Peyer's patch (tissue), 4 donors: ENCODE measurements around the gene CD80. TPM values are rescaled to one million over a fixed set of nuclear protein-coding genes. Genes with fewer than 3 reads are reported as not detected.
"Not testable (repeated sequence)": the region's sequence is repeated elsewhere in the genome, so short reads cannot be mapped to it uniquely, and the experiment has no call there.

Experiments used
- DNase-seq, 3 donors: peaks; one replicate each; pipeline ENCODE4 v3.0.0-alpha.2; 2017 to 2019
- H3K27ac ChIP-seq, 4 donors: fragments of 200-600 bp; sonication (generic); one replicate each; pipeline ENCODE4 v1.5.1; 2016 to 2019
- H3K27me3 ChIP-seq, 2 donors: fragments of 200-600 bp; sonication (generic); one replicate each; pipeline ENCODE4 v1.5.1; 2019
- H3K36me3 ChIP-seq, 3 donors: fragments of 200-600 bp; sonication (generic); one replicate each; pipeline ENCODE4 v1.5.1; 2016 to 2019
- H3K4me1 ChIP-seq, 4 donors: fragments of 200-600 bp; sonication (generic); one replicate each; pipeline ENCODE4 v1.5.1; 2016 to 2019
- H3K4me3 ChIP-seq, 4 donors: fragments of 200-600 bp; sonication (generic); 1 replicate in 3 of 4; 2 replicates in 1 of 4; pipeline ENCODE4 v1.5.1; 2016 to 2019; ENCODE audit warnings: mild to moderate bottlenecking in 1 of 4
- H3K9me3 ChIP-seq, 4 donors: fragments of 200-600 bp; sonication (generic); one replicate each; pipeline ENCODE4 v1.5.1; 2016 to 2019; ENCODE audit warnings: mild to moderate bottlenecking in 1 of 4
- POLR2A ChIP-seq, 2 donors: fragments of 450-650 bp; IDR thresholded peaks; one replicate each; pipeline ENCODE4 v1.5.1; 2017; ENCODE audit warnings: antibody characterized with exemption in 2 of 2, mild to moderate bottlenecking in 2 of 2, moderate library complexity in 2 of 2
- total RNA-seq, 4 donors: library from RNA; depleted of rRNA; stranded (reverse); fragments of >200 nt; gene quantifications; one replicate each; pipeline ENCODE4 v1.1.0, GENCODE V29; 2016
- TF ChIP-seq, protein P1 (sequence below), 6 experiments: fragments of 450-650 bp in 4 of 6; fragments of 200-600 bp in 2 of 6; sonication (generic) in 1 of 6; IDR thresholded peaks; one replicate each; pipeline ENCODE4 v1.5.1; 2017 to 2019; ENCODE audit warnings: antibody characterized with exemption in 6 of 6, mild to moderate bottlenecking in 3 of 6, moderate library complexity in 1 of 6

Gene CD80
- total RNA-seq, 4 donors from 2014 or later, result 4.2 to 19.8 TPM; not detected in 2

DNA sequence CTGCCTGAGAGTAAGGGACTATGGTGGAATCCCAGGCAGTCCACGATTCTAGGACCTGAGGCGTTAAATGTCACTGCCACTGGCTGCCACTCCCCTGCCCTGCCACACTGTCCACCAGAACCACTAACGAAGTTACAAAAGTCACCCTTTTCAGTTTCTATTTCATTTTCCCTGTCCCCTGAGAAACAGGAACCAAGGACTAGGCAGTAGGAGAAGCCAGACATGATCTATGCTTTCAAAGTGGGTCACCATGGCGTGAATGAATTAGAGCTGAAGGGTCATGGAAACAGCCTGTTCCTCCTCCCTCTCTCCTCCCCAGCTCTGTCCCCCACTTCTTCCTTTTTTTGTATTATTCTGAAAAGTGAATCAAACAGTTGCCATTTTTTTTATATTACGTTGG is 10.8 kb upstream of the CD80 start:
- no peak for DNase-seq
- no peak overlapping the region for H3K27ac ChIP-seq
- no peaks in the 10 kb centered on the region for H3K36me3 ChIP-seq
- H3K4me3 ChIP-seq, result no peak overlapping the region
- TF ChIP-seq, protein P1, sequence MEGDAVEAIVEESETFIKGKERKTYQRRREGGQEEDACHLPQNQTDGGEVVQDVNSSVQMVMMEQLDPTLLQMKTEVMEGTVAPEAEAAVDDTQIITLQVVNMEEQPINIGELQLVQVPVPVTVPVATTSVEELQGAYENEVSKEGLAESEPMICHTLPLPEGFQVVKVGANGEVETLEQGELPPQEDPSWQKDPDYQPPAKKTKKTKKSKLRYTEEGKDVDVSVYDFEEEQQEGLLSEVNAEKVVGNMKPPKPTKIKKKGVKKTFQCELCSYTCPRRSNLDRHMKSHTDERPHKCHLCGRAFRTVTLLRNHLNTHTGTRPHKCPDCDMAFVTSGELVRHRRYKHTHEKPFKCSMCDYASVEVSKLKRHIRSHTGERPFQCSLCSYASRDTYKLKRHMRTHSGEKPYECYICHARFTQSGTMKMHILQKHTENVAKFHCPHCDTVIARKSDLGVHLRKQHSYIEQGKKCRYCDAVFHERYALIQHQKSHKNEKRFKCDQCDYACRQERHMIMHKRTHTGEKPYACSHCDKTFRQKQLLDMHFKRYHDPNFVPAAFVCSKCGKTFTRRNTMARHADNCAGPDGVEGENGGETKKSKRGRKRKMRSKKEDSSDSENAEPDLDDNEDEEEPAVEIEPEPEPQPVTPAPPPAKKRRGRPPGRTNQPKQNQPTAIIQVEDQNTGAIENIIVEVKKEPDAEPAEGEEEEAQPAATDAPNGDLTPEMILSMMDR (IDR thresholded peaks at IDR 0.05), result no peak
- no peaks in the 10 kb centered on the region for H3K9me3 ChIP-seq
- no peaks in the 10 kb centered on the region for H3K4me1 ChIP-seq
- H3K27me3 ChIP-seq, result no peaks in the 10 kb centered on the region

DNA sequence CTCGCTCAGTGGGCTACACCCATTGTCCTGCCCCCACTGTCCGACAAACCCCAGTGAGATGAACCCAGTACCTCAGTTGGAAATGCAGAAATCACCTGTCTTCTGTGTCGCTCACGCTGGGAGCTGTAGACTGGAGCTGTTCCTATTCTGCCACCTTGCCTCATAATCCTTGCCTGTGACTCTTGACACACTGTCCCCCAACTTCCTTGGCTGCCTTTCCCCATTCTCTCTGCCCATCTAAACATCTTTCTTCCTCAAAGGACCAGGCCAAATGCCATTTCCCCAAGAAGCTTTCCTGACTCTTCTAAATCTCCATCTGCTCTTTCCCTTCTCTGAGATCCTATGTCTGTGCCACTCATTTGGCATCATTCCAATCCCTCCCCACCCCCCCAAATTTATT is 9.7 kb upstream of the CD80 start:
- no peak for TF ChIP-seq POLR2A (IDR thresholded peaks at IDR 0.05)
- TF ChIP-seq, protein P1 (IDR thresholded peaks at IDR 0.05), result no peak
- Histone ChIP-seq H3K36me3 (no peaks in the 10 kb centered on the region), H3K27ac (no peak overlapping the region), H3K4me3 (no peak overlapping the region), H3K4me1 (no peaks in the 10 kb centered on the region), H3K9me3 (no peaks in the 10 kb centered on the region), H3K27me3 (no peaks in the 10 kb centered on the region)
- DNase-seq, result no peak

DNA sequence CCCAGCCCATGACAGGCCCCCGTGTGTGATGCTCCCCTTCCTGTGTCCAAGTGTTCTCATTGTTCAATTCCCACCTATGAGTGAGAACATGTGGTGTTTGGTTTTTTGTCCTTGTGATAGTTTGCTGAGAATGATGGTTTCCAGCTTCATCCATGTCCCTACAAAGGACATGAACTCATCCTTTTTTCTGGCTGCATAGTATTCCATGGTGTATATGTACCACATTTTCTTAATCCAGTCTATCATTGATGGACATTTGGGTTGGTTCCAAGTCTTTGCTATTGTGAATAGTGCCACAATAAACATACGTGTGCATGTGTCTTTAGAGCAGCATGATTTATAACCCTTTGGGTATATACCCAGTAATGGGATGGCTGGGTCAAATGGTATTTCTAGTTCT is 3.9 kb upstream of the CD80 start:
- H3K9me3 ChIP-seq, H3K27ac ChIP-seq, H3K36me3 ChIP-seq, DNase-seq, H3K4me3 ChIP-seq, H3K27me3 ChIP-seq, H3K4me1 ChIP-seq: not testable (repeated sequence)

DNA sequence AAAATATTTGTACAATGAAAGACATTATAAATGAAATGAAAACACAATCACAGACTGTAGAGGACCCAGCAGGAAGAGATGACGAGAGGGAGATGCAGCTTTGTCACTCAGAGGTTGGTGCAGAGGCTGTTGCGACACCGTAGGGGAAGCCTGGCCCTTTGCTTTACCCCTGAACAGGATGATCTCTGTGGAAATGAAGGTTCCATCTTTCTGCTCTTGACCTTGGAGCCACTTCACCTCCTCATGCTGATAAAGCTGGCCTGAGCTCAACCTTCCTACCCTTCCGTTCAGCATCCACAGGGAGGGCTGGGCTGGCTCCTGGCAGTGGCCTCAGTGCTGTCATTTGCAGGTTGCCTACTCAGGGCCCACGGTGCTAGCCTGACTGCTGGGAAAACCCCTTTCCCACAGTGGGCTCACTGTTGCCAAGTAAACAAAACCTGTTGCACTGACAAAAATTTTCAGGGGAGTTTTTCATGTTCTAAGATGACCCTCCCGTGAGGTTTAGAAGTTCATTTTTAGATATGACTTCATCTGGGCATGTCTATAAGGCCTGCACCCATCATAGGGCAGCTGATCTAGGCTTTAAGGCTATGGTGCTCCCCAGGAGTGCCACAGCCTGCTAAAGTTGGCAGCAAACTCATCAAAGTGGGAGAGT is 3.0 kb upstream of the CD80 start:
- no peaks in the 10 kb centered on the region for H3K27me3 ChIP-seq
- no peaks in the 10 kb centered on the region for H3K9me3 ChIP-seq
- no peak overlapping the region for H3K4me3 ChIP-seq
- H3K4me1 ChIP-seq, result peaks cover 0 to 6% (median 2%) of the 10 kb centered on the region in 4 donors
- H3K36me3 ChIP-seq, result no peaks in the 10 kb centered on the region
- H3K27ac ChIP-seq, result peak overlapping the region in 2 of 4 donors; percentile 15 to 36
- DNase-seq, result peak in 1 of 3 donors; percentile 31
- TF ChIP-seq POLR2A (IDR thresholded peaks at IDR 0.05), result no peak
- TF ChIP-seq, protein P1 (IDR thresholded peaks at IDR 0.05), result no peak

DNA sequence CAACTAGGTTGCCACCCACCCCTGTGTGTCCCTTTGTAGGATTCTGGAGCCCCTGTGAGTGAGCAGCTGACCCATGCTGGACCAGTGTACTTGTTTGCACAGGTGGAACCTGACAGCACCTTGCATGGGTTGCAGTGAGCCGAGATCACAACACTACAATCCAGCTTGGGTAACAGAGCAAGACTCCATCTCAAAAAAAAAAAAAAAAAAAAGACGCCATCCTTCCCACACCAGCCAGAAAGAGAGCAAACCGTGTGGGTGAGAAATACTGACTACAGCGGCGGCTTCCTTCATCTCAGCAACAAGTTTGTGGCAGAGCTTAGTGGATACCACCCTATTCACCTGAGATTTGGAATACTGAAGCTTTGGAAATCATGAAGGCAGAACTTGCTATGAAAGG is 746 bp upstream of the CD80 start:
- H3K27ac ChIP-seq, result peak overlapping the region in 1 of 4 donors; percentile 55
- H3K36me3 ChIP-seq, result no peaks in the 10 kb centered on the region
- no peaks in the 10 kb centered on the region for H3K9me3 ChIP-seq
- peaks cover 0 to 8% (median 3%) of the 10 kb centered on the region in 4 donors for H3K4me1 ChIP-seq
- no peak overlapping the region for H3K4me3 ChIP-seq
- H3K27me3 ChIP-seq, result no peaks in the 10 kb centered on the region
- TF ChIP-seq POLR2A (IDR thresholded peaks at IDR 0.05), result no peak
- TF ChIP-seq, protein P1 (IDR thresholded peaks at IDR 0.05), result no peak
- no peak for DNase-seq

DNA sequence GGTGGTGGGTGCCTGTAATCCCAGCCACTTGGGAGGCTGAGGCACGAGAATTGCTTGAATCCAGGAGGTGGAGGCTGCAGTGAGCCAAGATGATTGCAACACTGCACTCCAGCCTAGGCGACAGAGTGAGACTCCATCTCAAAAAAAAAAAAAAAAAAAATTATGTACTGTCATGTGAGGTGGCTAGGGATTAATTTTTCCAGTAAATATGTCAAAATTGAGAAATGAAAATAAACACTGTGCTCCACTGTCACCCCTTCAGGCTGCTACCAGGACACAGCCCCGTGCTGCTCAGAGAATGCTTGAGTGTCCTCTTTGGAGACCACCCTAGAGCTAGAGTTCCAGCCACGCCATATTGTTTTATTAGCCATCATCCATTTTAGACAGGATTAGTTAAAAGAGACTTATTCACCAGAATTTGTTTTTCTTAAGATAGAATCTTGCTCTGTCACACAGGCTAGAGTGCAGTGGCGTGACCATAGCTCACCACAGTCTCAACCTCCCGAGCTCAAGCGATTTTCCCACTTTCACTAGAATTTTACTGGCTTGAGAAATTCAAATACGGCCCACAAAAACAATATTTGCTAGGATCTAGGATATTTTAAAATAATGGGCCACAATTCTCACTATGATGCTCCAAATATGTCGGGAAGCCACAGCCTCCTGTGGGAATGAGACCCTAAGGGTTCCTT is 642 bp downstream of the CD80 start:
- TF ChIP-seq POLR2A (IDR thresholded peaks at IDR 0.05), result no peak
- TF ChIP-seq, protein P1 (IDR thresholded peaks at IDR 0.05), result no peak
- DNase-seq, result no peak
- H3K27me3 ChIP-seq, result no peaks in the 10 kb centered on the region
- peaks cover 0 to 8% (median 3%) of the 10 kb centered on the region in 4 donors for H3K4me1 ChIP-seq
- peak overlapping the region in 1 of 4 donors; percentile 22 for H3K4me3 ChIP-seq
- H3K36me3 ChIP-seq, result no peaks in the 10 kb centered on the region
- H3K9me3 ChIP-seq, result no peaks in the 10 kb centered on the region
- peak overlapping the region in 1 of 4 donors; percentile 55 for H3K27ac ChIP-seq
